ENCODE results near the gene RERE. TPM values are rescaled to one million over a fixed set of nuclear protein-coding genes. Genes with fewer than 3 reads are reported as not detected.

The RERE gene
- total and polyA plus RNA-seq, 12 donors: 46.5 to 163 (median 139) TPM

GRCh38 chr1:8649027-8649426 is 168.4 kb downstream of the RERE start:
- Histone ChIP-seq H3K27me3 (no peaks in the 10 kb centered on the region), H3K27ac (peak overlapping the region in 5 of 10 donors; percentile 11 to 91 (median 40)), H3K36me3 (no peaks in the 10 kb centered on the region), H3K9me3 (no peaks in the 10 kb centered on the region), H3K4me1 (peaks cover 5 to 80% (median 54%) of the 10 kb centered on the region in 9 donors), H3K4me3 (no peak overlapping the region)
- intact Hi-C loops (cut with DNase I): no loop called here
- WGBS, 2 donors: 63 to 68% methylated on average over 1 of the region's 1 CpG
- DNase-seq (no peak), ATAC-seq (peak in 4 of 8 donors; percentile 22 to 43 (median 25))
- TF ChIP-seq CTCF (IDR thresholded peaks at IDR 0.05): no peak

GRCh38 chr1:8646996-8647395 is 170.4 kb downstream of the RERE start:
- ATAC-seq (no peak), DNase-seq (no peak)
- H3K9me3 ChIP-seq: no peaks in the 10 kb centered on the region
- peak overlapping the region in 4 of 10 donors; percentile 16 to 57 (median 34) for H3K27ac ChIP-seq
- TF ChIP-seq CTCF (IDR thresholded peaks at IDR 0.05): no peak
- H3K4me1 ChIP-seq: peaks cover 4 to 74% (median 42%) of the 10 kb centered on the region in 9 donors
- H3K36me3 ChIP-seq: no peaks in the 10 kb centered on the region
- WGBS, 2 donors: 81 to 89% methylated on average over 3 of the region's 3 CpGs
- intact Hi-C loops (cut with DNase I): no loop called here
- no peaks in the 10 kb centered on the region for H3K27me3 ChIP-seq
- no peak overlapping the region for H3K4me3 ChIP-seq

- ATAC-seq (no peak), DNase-seq (no peak)
- Histone ChIP-seq H3K36me3 (no peaks in the 10 kb centered on the region), H3K4me1 (peaks cover 2 to 72% (median 38%) of the 10 kb centered on the region in 9 donors), H3K27me3 (no peaks in the 10 kb centered on the region), H3K27ac (peak overlapping the region in 1 of 10 donors; percentile 19), H3K4me3 (no peak overlapping the region), H3K9me3 (no peaks in the 10 kb centered on the region)
- no peak for TF ChIP-seq CTCF (IDR thresholded peaks at IDR 0.05)
- WGBS, 2 donors: 93 to 97% methylated on average over 6 of the region's 6 CpGs
- intact Hi-C loops (cut with DNase I): no loop called here
Observed at GRCh38 chr1:8646189-8646588, 171.3 kb downstream of the RERE start.

- Histone ChIP-seq H3K4me1 (peaks cover 0 to 73% (median 48%) of the 10 kb centered on the region in 9 donors), H3K36me3 (no peaks in the 10 kb centered on the region), H3K27ac (peak overlapping the region in 1 of 10 donors; percentile 12), H3K4me3 (no peak overlapping the region), H3K9me3 (no peaks in the 10 kb centered on the region), H3K27me3 (no peaks in the 10 kb centered on the region)
- WGBS, 2 donors: 52 to 67% methylated on average over 6 of the region's 6 CpGs
- no peak for DNase-seq
- ATAC-seq: no peak
- TF ChIP-seq CTCF (IDR thresholded peaks at IDR 0.05): no peak
- intact Hi-C loops (cut with DNase I): loop anchor here in 1 of 10 donors (5.0 kb wide), 1 partner anchor 42 kb away; no protein-coding TSS in a partner anchor
Observed at GRCh38 chr1:8643542-8644536, 173.6 kb downstream of the RERE start.
